ENCODE data around the gene CDH23. TPM values are rescaled to one million over a fixed set of nuclear protein-coding genes. Genes with fewer than 3 reads are reported as not detected.

The CDH23 gene
- total and polyA plus RNA-seq, 2 of the 8 experiments (the other 6 are each of a cell fraction or from before 2014, with no cell fraction given), result 1.9 to 4.9 TPM

DNA sequence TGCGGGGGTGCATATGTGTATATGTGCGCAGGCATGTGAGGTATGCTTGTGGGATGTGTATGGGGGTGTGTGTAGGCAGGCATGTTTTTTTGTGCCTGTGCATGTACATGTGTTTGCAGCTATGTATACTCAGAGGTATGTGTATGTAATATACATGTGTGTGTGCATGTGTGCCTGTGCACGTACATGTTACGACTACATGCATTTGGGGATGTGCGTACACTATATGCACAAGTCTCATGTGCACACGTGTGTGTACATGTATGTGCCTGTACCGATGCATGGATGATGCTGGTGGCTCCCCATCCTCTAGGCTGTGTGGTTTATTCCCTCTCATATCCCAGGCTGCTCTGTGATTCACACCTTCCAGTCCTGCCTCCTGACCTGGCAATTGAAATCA is 253.7 kb downstream of the CDH23 start:
- Histone ChIP-seq H2BK5ac (ENCODE audit: low read depth, low read length) (no peak overlapping the region), H3K4me2 (ENCODE audit: insufficient read depth in 1 of 2, low read depth in 2 of 2, low read length in 2 of 2) (no peak overlapping the region), H3K79me1 (ENCODE audit: low read depth, low read length) (no peaks in the 10 kb centered on the region), H2BK120ac (replicated peaks; ENCODE audit: low read depth, low read length) (peak overlapping the region; percentile 68), H3K4me3 (ENCODE audit: extremely low read depth in 1 of 4, insufficient read depth in 2 of 4, low read depth in 3 of 4, low read length in 4 of 4) (no peak overlapping the region), H3K23ac (ENCODE audit: insufficient read length) (no peak overlapping the region), H2BK12ac (ENCODE audit: low read depth, low read length) (peak overlapping the region; percentile 29; the same call in 1 of the 2 replicates), H3K27me3 (replicated peaks in 1 of 4; ENCODE audit: control insufficient read depth in 3 of 4, extremely low read depth in 1 of 4, insufficient read depth in 3 of 4, low read length in 3 of 4) (peaks cover 0 to 3% (median under 1%) of the 10 kb centered on the region in 4 experiments; a peak in 3 of 7 replicates), H2AK5ac (ENCODE audit: low read depth, low read length) (peak overlapping the region; percentile 16; the same call in 1 of the 2 replicates), H2AFZ (ENCODE audit: low read length) (no peak overlapping the region), H3K9ac (replicated peaks in 1 of 4; ENCODE audit: extremely low read depth in 1 of 4, low read depth in 3 of 4, low read length in 3 of 4) (no peak overlapping the region; a peak in 1 of 7 replicates), H3K18ac (ENCODE audit: extremely low read depth, low read length) (peak overlapping the region; percentile 26; the same call in 1 of the 2 replicates), H3K9me3 (ENCODE audit: insufficient read depth in 2 of 2, low read depth in 1 of 2, low read length in 1 of 2) (no peaks in the 10 kb centered on the region), H4K91ac (replicated peaks; ENCODE audit: insufficient read length, low read length) (no peak overlapping the region), H3K79me2 (ENCODE audit: control insufficient read depth in 1 of 2, insufficient read depth in 2 of 2, low read length in 2 of 2) (no peaks in the 10 kb centered on the region), H4K20me1 (replicated peaks in 1 of 2; ENCODE audit: control insufficient read depth in 1 of 2, insufficient read depth in 2 of 2, low read length in 2 of 2) (no peaks in the 10 kb centered on the region), H4K5ac (ENCODE audit: insufficient read length, low read depth, low read length) (no peak overlapping the region), H4K8ac (ENCODE audit: extremely low read depth, insufficient read depth, low read length) (no peak overlapping the region), H3K4me1 (replicated peaks in 1 of 4; ENCODE audit: control insufficient read depth in 3 of 4, insufficient read depth in 4 of 4, low read length in 3 of 4) (peaks cover 9 to 11% (median 10%) of the 10 kb centered on the region in 4 experiments), H3K36me3 (ENCODE audit: control insufficient read depth in 2 of 4, insufficient read depth in 4 of 4, low read length in 3 of 4) (no peaks in the 10 kb centered on the region), H3K23me2 (ENCODE audit: low read depth, low read length) (no peaks in the 10 kb centered on the region; the same call in 1 of the 2 replicates), H3K56ac (replicated peaks; ENCODE audit: insufficient read length, low read depth, low read length) (no peak overlapping the region), H2BK20ac (ENCODE audit: low read length) (no peak overlapping the region; the same call in 1 of the 2 replicates), H3K27ac (ENCODE audit: low read depth, low read length) (no peak overlapping the region), H2BK15ac (ENCODE audit: low read length) (peak overlapping the region; percentile 3; the same call in 1 of the 2 replicates), H3K14ac (ENCODE audit: insufficient read length) (no peak overlapping the region), H3K4ac (replicated peaks; ENCODE audit: insufficient read length, low read depth, low read length) (no peak overlapping the region)
- ChIA-PET CTCF (ENCODE audit: partially characterized antibody) (interaction anchor here (0.7 to 6.2 kb wide), 8 partner anchors 8 to 231 kb away, joined by 3 to 50 read pairs (median 3); no protein-coding TSS in a partner anchor), POLR2A (ENCODE audit: partially characterized antibody) (no interaction called here)
- DNase-seq (ENCODE audit: low read depth in 1 of 2, low spot score in 2 of 2), result no peak
- 96% methylated on average over 7 of the region's 7 CpGs; no CpG with 5 or more reads in 1 of the 2 experiments for WGBS, 2 experiments (ENCODE audit: extremely low coverage in 1 of 2, insufficient coverage in 1 of 2, insufficient read length in 1 of 2, insufficient replicate concordance in 2 of 2, low coverage in 1 of 2, low lambda C conversion rate in 2 of 2, missing lambda C conversion rate in 1 of 2)
- no peak for FAIRE-seq
